HG02943 (cell line): ENCODE measurements around the gene SCN10A.

Experiments
- ATAC-seq: cut with Tn5 transposase; IDR thresholded peaks from one replicate; pipeline ENCODE4 v1.9.1; 2021; ENCODE audit warnings: mild to moderate bottlenecking, low read depth, moderate library complexity; ENCODE audit not compliant: unreplicated experiment

Gene SCN10A

GRCh38 chr3:38816026-38816425 lies at the start of gene SCN10A:
SCN10A (minus strand) TSS chr3:38816217; CDS start chr3:38794010, 22,207 bp downstream.
- ATAC-seq: no peak

GRCh38 chr3:38853011-38853410 lies 37.0 kb upstream of the SCN10A start:
- ATAC-seq: no peak

- no peak for ATAC-seq
These were observed 27.9 kb upstream of the SCN10A start for GRCh38 chr3:38843898-38844297.

GRCh38 chr3:38842266-38842965 lies 26.4 kb upstream of the SCN10A start:
- ATAC-seq: no peak

GRCh38 chr3:38840987-38841386 lies 25.0 kb upstream of the SCN10A start:
- no peak for ATAC-seq

GRCh38 chr3:38837358-38837757 lies 21.3 kb upstream of the SCN10A start:
- no peak for ATAC-seq

GRCh38 chr3:38836561-38836960 lies 20.5 kb upstream of the SCN10A start:
- no peak for ATAC-seq

- no peak for ATAC-seq
These were observed 19.9 kb upstream of the SCN10A start for GRCh38 chr3:38835939-38836338.

GRCh38 chr3:38834717-38835116 lies 18.7 kb upstream of the SCN10A start:
- no peak for ATAC-seq

GRCh38 chr3:38834110-38834509 lies 18.1 kb upstream of the SCN10A start:
- no peak for ATAC-seq

GRCh38 chr3:38829404-38829803 lies 13.4 kb upstream of the SCN10A start:
- no peak for ATAC-seq

- no peak for ATAC-seq
These were observed 12.7 kb upstream of the SCN10A start for GRCh38 chr3:38828681-38829080.

- no peak for ATAC-seq
These were observed 11.8 kb upstream of the SCN10A start for GRCh38 chr3:38827791-38828190.

GRCh38 chr3:38826001-38826400 lies 10.0 kb upstream of the SCN10A start:
- ATAC-seq: no peak

GRCh38 chr3:38824349-38824748 lies 8.3 kb upstream of the SCN10A start:
- no peak for ATAC-seq

- no peak for ATAC-seq
These were observed 7.7 kb upstream of the SCN10A start for GRCh38 chr3:38823722-38824121.

- no peak for ATAC-seq
These were observed 7.2 kb upstream of the SCN10A start for GRCh38 chr3:38823186-38823585.

- ATAC-seq: no peak
These were observed 4.2 kb downstream of the SCN10A start for GRCh38 chr3:38811822-38812221.

GRCh38 chr3:38805765-38806386 lies 10.1 kb downstream of the SCN10A start:
- no peak for ATAC-seq

- ATAC-seq: no peak
These were observed 11.0 kb downstream of the SCN10A start for GRCh38 chr3:38805004-38805403.

GRCh38 chr3:38800511-38800910 lies 15.5 kb downstream of the SCN10A start:
- no peak for ATAC-seq

- ATAC-seq: no peak
These were observed 22.3 kb downstream of the SCN10A start for GRCh38 chr3:38793721-38794120.
